HepG2 (cell line): Measurements from ENCODE around the gene SCGB2B2.
"Not testable (repeated sequence)": the region's sequence is repeated elsewhere in the genome, so short reads cannot be mapped to it uniquely, and the experiment has no call there.

Source experiments
- IRF2 ChIP-seq: IDR thresholded peaks from 2 replicates; pipeline ENCODE4 v1.6.1; 2018; ENCODE audit warnings: missing genetic modification reagents, missing compliant biosample characterization
- PCBP1 ChIP-seq: fragments of 200-400 bp; formaldehyde crosslinking; IDR thresholded peaks from 2 replicates; pipeline ENCODE4 v1.6.1; 2017; ENCODE audit warnings: mild to moderate bottlenecking, low read depth, low read length, borderline replicate concordance
- POLR2A ChIP-seq, 2 experiments: IDR thresholded peaks; 2 replicates each; pipeline ENCODE4 v1.6.1; 2011; ENCODE audit warnings: low read depth in 2 of 2, low read length in 2 of 2, mild to moderate bottlenecking in 1 of 2, moderate library complexity in 1 of 2; ENCODE audit not compliant: insufficient read depth in 1 of 2
- RAD21 ChIP-seq: fragments of 450-650 bp; formaldehyde crosslinking; IDR thresholded peaks from 2 replicates; pipeline ENCODE4 v1.5.0; 2020; ENCODE audit warnings: mild to moderate bottlenecking
- SALL1 ChIP-seq: sonication (generic); formaldehyde crosslinking; IDR thresholded peaks from 2 replicates; pipeline ENCODE4 v1.8.0; 2022; ENCODE audit warnings: mild to moderate bottlenecking, missing genetic modification reagents
- SYNCRIP ChIP-seq: fragments of 200-400 bp; formaldehyde crosslinking; IDR thresholded peaks from 2 replicates; pipeline ENCODE4 v1.6.1; 2018; ENCODE audit warnings: mild to moderate bottlenecking, low read depth, low read length; ENCODE audit not compliant: insufficient read depth
- TAF15 ChIP-seq: fragments of 200-400 bp; formaldehyde crosslinking; IDR thresholded peaks from one replicate; pipeline ENCODE4 v1.6.1; 2018; ENCODE audit warnings: mild to moderate bottlenecking, low read depth, low read length; ENCODE audit not compliant: poor library complexity, severe bottlenecking
- TBP ChIP-seq: sonication (generic); formaldehyde crosslinking; IDR thresholded peaks from 2 replicates; pipeline ENCODE4 v1.5.0; 2020; ENCODE audit warnings: missing genetic modification reagents
- TF ChIP-seq, protein P1 (sequence below): sonication (generic); formaldehyde crosslinking; IDR thresholded peaks from 2 replicates; pipeline ENCODE4 v1.5.0; 2020; ENCODE audit warnings: mild to moderate bottlenecking, missing genetic modification reagents, moderate library complexity
- TF ChIP-seq, protein P2 (sequence below): sonication (generic); formaldehyde crosslinking; IDR thresholded peaks from 2 replicates; pipeline ENCODE4 v1.4.0; 2020; ENCODE audit warnings: missing genetic modification reagents
- TF ChIP-seq, protein P3 (sequence below): sonication (generic); formaldehyde crosslinking; IDR thresholded peaks from 2 replicates; pipeline ENCODE4 v1.8.0; 2022; ENCODE audit warnings: mild to moderate bottlenecking, missing genetic modification reagents
- TF ChIP-seq, protein P4 (sequence below): IDR thresholded peaks from 2 replicates; pipeline ENCODE4 v1.6.1; 2012; ENCODE audit warnings: inconsistent platforms

DNA sequence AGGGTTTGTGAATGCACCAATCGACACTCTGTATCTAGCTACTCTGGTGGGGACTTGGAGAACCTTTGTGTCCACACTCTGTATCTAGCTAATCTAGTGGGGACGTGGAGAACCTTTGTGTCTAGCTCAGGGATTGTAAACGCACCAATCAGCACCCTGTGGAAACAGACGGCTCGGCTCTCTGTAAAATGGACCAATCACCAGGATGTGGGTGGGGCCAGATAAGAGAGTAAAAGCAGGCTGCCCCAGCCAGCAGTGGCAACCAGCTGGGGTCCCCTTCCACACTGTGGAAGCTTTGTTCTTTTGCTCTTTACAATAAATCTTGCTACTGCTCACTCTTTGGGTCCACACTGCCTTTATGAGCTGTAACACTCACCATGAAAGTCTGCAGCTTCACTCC, 8.3 kb downstream of the SCGB2B2 start:
- TF ChIP-seq, protein P1, sequence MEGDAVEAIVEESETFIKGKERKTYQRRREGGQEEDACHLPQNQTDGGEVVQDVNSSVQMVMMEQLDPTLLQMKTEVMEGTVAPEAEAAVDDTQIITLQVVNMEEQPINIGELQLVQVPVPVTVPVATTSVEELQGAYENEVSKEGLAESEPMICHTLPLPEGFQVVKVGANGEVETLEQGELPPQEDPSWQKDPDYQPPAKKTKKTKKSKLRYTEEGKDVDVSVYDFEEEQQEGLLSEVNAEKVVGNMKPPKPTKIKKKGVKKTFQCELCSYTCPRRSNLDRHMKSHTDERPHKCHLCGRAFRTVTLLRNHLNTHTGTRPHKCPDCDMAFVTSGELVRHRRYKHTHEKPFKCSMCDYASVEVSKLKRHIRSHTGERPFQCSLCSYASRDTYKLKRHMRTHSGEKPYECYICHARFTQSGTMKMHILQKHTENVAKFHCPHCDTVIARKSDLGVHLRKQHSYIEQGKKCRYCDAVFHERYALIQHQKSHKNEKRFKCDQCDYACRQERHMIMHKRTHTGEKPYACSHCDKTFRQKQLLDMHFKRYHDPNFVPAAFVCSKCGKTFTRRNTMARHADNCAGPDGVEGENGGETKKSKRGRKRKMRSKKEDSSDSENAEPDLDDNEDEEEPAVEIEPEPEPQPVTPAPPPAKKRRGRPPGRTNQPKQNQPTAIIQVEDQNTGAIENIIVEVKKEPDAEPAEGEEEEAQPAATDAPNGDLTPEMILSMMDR = not testable (repeated sequence)
- TF ChIP-seq RAD21 (CRISPR knock-in tag); SALL1 (CRISPR knock-in tag); TBP (CRISPR knock-in tag); TAF15; SYNCRIP; IRF2 (CRISPR knock-in tag); POLR2A (IDR thresholded peaks at IDR 0.05; ENCODE audit: insufficient read depth in 1 of 2, low read depth in 2 of 2, low read length in 2 of 2); PCBP1: not testable (repeated sequence)
- TF ChIP-seq, protein P2, sequence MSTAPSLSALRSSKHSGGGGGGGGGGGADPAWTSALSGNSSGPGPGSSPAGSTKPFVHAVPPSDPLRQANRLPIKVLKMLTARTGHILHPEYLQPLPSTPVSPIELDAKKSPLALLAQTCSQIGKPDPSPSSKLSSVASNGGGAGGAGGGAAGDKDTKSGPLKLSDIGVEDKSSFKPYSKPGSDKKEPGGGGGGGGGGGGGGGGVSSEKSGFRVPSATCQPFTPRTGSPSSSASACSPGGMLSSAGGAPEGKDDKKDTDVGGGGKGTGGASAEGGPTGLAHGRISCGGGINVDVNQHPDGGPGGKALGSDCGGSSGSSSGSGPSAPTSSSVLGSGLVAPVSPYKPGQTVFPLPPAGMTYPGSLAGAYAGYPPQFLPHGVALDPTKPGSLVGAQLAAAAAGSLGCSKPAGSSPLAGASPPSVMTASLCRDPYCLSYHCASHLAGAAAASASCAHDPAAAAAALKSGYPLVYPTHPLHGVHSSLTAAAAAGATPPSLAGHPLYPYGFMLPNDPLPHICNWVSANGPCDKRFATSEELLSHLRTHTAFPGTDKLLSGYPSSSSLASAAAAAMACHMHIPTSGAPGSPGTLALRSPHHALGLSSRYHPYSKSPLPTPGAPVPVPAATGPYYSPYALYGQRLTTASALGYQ (CRISPR knock-in tag) = not testable (repeated sequence)
- TF ChIP-seq, protein P3, sequence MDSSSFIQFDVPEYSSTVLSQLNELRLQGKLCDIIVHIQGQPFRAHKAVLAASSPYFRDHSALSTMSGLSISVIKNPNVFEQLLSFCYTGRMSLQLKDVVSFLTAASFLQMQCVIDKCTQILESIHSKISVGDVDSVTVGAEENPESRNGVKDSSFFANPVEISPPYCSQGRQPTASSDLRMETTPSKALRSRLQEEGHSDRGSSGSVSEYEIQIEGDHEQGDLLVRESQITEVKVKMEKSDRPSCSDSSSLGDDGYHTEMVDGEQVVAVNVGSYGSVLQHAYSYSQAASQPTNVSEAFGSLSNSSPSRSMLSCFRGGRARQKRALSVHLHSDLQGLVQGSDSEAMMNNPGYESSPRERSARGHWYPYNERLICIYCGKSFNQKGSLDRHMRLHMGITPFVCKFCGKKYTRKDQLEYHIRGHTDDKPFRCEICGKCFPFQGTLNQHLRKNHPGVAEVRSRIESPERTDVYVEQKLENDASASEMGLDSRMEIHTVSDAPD (CRISPR knock-in tag) = not testable (repeated sequence)
- TF ChIP-seq, protein P4, sequence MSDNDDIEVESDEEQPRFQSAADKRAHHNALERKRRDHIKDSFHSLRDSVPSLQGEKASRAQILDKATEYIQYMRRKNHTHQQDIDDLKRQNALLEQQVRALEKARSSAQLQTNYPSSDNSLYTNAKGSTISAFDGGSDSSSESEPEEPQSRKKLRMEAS = not testable (repeated sequence)
